Measurements from ENCODE around the gene YTHDC2. TPM values are rescaled to one million over a fixed set of nuclear protein-coding genes. Genes with fewer than 3 reads are reported as not detected.

Gene YTHDC2
- total RNA-seq, 2 experiments from 2014 or later = 40.3 to 60.1 TPM

- POLR2A ChIA-PET = interaction anchor here (0.7 kb wide), 2 partner anchors 132 to 259 kb away, joined by 3 read pairs; no protein-coding TSS in a partner anchor
- CTCF ChIA-PET (ENCODE audit: unreplicated experiment) = no interaction called here
- no peaks in the 10 kb centered on the region for H4K20me1 ChIP-seq (ENCODE audit: insufficient read depth, low read length)
- H3K9me2 ChIP-seq (ENCODE audit: insufficient read depth, low read length) = no peaks in the 10 kb centered on the region
- no peaks in the 10 kb centered on the region for H3K4me1 ChIP-seq (ENCODE audit: insufficient read depth, low read length, poor library complexity, severe bottlenecking)
- H2AFZ ChIP-seq (ENCODE audit: low read length) = no peak overlapping the region
- TF ChIP-seq CTCF (conservative IDR thresholded peaks at IDR 0.05; ENCODE audit: low read length) (no peak), EZH2phosphoT487 (IDR thresholded peaks at IDR 0.05; ENCODE audit: borderline replicate concordance, low read depth, low read length) (no peak)
- intact Hi-C loops (cut with micrococcal nuclease; ENCODE audit: unreplicated experiment) = no loop called here
- no peaks in the 10 kb centered on the region for H3K9me3 ChIP-seq (ENCODE audit: low read length)
- H3K79me2 ChIP-seq (ENCODE audit: insufficient read depth, low read depth, low read length) = no peaks in the 10 kb centered on the region
- no peak overlapping the region for H3K4me2 ChIP-seq (ENCODE audit: low read length)
- H3K36me3 ChIP-seq (ENCODE audit: insufficient read depth, low read length) = no peaks in the 10 kb centered on the region
- no TSS peak for BruUV-seq (replicated peaks)
- no peak overlapping the region for H3K27ac ChIP-seq (ENCODE audit: low read depth, low read length, poor library complexity, severe bottlenecking)
- no peak overlapping the region for H3K4me3 ChIP-seq (ENCODE audit: low read depth, low read length, poor library complexity, severe bottlenecking)
- no peak for DNase-seq (ENCODE audit: low spot score)
Observed at GRCh38 chr5:113634957-113635356, 121.5 kb downstream of the YTHDC2 start.

- no peak overlapping the region for H2AFZ ChIP-seq (ENCODE audit: low read length)
- H3K9me2 ChIP-seq (ENCODE audit: insufficient read depth, low read length) = no peaks in the 10 kb centered on the region
- TF ChIP-seq EZH2phosphoT487 (IDR thresholded peaks at IDR 0.05; ENCODE audit: borderline replicate concordance, low read depth, low read length) (no peak), CTCF (conservative IDR thresholded peaks at IDR 0.05; ENCODE audit: low read length) (no peak)
- no peaks in the 10 kb centered on the region for H3K36me3 ChIP-seq (ENCODE audit: insufficient read depth, low read length)
- H3K79me2 ChIP-seq (ENCODE audit: insufficient read depth, low read depth, low read length) = no peaks in the 10 kb centered on the region
- no TSS peak for BruUV-seq (replicated peaks)
- POLR2A ChIA-PET = no interaction called here
- intact Hi-C loops (cut with micrococcal nuclease; ENCODE audit: unreplicated experiment) = no loop called here
- H4K20me1 ChIP-seq (ENCODE audit: insufficient read depth, low read length) = no peaks in the 10 kb centered on the region
- CTCF ChIA-PET (ENCODE audit: unreplicated experiment) = no interaction called here
- H3K4me1 ChIP-seq (ENCODE audit: insufficient read depth, low read length, poor library complexity, severe bottlenecking) = no peaks in the 10 kb centered on the region
- DNase-seq (ENCODE audit: low spot score) = no peak
- H3K27ac ChIP-seq (ENCODE audit: low read depth, low read length, poor library complexity, severe bottlenecking) = no peak overlapping the region
- no peaks in the 10 kb centered on the region for H3K9me3 ChIP-seq (ENCODE audit: low read length)
- H3K4me3 ChIP-seq (ENCODE audit: low read depth, low read length, poor library complexity, severe bottlenecking) = no peak overlapping the region
- no peak overlapping the region for H3K4me2 ChIP-seq (ENCODE audit: low read length)
Observed at GRCh38 chr5:113641715-113642114, 128.2 kb downstream of the YTHDC2 start.

Small RNAs within 50 kb of the gene (small RNA-seq; reads per million reads assigned to genes)
- not detected for gene RNU4ATAC13P

Other genes starting within 250 kb of the YTHDC2 start
- gene TSSK1B, start 78.7 kb upstream of the YTHDC2 start, total RNA-seq (2014; rRNA removed; shearing (Covaris generic)) = not detected in 2 replicates
- not detected in 2 replicates for gene TSSK1B, start 78.7 kb upstream of the YTHDC2 start, total RNA-seq (2022)
- 0.18 TPM in 1 of 2 replicates, not detected in the other for gene MCC, start 25.2 kb upstream of the YTHDC2 start, total RNA-seq (2014; rRNA removed; shearing (Covaris generic))
- gene MCC, start 25.2 kb upstream of the YTHDC2 start, total RNA-seq (2022) = 0.04 and 0.25 TPM in 2 replicates